NCI-H1048 (cell line): ENCODE results near the gene PRKCSH.
A peak's percentile ranks its signal among the peaks of the same experiment; 100 is the strongest.

Source experiments
- DNase-seq: peaks from one replicate; lab custom pipeline; 2025; lab: John Stamatoyannopoulos, UW

The PRKCSH gene

DNA sequence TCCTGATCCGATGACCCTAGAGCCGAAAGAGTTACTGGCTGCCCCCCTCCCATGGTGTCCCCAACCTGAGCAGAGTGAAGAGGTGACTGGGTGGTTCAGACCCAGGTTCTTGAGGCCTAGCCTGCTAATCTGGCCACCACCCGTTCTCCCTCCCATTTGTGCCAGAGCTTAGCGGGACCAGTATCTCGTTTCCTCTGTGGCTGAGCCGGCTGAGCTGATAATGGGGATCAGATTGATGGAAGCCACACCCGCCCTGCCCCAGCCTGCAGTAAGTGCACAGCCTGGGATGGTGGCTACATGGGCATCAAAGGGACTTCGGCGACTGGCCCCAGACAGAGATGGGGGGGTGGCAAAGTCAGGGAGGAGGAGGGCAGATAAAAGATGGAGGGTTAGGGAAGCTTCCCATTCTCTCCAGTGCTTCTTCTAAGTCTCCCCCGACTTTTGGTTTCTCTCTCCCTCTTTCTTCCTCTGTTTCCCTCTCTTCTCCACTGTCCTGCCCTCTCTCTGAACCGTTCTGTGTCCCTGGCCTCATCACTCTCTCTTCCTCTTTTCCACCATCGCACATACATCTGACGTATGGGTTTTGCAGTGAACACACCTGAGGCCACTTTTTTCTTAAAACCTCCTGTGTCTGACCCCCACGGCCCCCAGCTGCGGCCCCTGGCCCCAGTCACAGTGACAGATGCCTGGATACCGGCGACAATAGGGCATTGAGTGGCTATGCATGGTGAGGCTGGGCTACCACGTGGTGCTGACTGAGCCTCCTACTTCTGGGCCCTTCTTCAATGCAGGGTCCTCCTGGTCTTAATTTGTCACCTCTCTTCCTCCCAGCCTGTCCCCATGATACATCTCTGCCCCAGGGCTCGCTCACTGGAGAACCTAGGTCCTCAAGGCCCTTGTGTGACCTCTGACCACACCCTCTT lies 43.0 kb downstream of the PRKCSH start:
- no peak for DNase-seq

DNA sequence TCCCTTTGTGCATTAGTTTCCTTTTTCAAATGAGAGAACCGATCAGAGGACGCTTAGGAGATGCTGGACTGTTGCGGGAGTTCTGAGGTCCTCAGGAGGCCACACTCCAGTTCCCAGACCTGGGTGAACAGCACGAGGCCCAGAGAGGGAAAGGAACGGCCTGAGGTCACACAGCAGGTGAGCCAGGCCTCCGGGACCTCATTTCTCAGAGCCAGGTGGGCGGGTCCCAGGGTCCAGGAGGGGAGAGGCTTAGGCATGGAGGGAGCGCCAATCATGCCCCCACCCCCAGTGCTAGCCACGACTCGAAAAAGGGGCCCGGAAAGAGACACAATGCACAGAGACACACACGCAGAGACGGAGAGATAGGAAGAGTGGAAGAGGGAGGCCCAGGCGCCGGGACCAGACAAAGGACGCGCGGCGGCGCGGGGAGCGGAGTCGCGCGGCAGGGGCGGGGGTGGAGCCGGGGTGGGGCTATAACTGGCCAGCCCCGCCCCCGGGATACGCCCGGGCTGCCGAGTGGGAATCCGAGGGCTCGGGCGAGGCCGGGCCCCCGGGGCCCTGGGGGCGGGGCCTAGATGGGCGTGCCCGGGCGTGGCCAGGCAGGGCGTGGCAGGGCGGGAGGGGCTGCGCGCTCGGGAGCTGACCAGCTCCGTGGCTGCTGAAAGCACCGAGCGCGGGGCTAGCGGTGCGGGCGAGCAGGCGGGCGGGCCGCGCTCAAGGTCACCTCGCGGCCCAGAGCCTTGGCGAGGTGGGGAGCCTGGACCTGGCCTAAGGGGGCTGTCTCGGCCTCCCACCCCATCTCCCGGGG lies 43.9 kb downstream of the PRKCSH start:
- DNase-seq: no peak

GRCh38 chr19:11479898-11480714 lies 44.7 kb downstream of the PRKCSH start:
- no peak for DNase-seq

GRCh38 chr19:11480715-11481533 lies 45.5 kb downstream of the PRKCSH start, which contains the start of gene ELAVL3:
Gene ELAVL3, minus strand, starts transcription at chr19:11481046. Its CDS starts 438 bp downstream, at chr19:11480608.
- no peak for DNase-seq

GRCh38 chr19:11481534-11482383 lies 46.3 kb downstream of the PRKCSH start:
- DNase-seq: peak; percentile 55

- DNase-seq: peak; percentile 84
Observed at GRCh38 chr19:11482384-11483050, 47.1 kb downstream of the PRKCSH start.

GRCh38 chr19:11483366-11484111 lies 48.1 kb downstream of the PRKCSH start:
- no peak for DNase-seq

DNA sequence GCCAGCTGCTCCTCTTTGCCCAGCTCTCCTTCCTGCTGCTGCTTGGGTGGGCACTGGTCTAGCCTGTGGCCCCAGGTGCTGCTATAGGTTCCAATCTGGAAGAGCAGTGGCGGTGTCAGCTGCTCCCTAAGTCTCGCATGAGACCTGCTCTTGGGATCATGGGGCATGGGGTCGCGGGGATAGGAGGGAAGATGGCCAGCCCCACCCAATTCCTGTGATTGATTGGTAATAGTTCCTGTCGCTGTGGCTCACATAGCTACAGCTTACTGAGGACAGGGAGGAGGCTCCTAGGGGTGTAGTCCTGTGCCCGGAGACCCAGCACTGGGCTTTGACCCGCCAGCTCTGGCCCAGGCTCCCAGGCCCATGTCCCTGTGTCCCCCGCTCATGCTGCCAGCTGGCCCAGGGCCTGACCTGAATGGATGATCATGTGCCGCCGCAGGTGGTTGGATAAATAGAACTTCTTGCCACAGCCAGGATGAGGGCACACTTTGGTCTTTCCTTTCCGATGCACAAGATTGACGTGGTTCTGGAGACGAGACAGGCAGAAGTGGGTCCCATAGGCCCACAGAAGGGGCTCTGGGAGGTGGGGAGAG lies 49.9 kb downstream of the PRKCSH start:
- no peak for DNase-seq

GRCh38 chr19:11486661-11487503 lies 51.4 kb downstream of the PRKCSH start:
- DNase-seq: no peak

DNA sequence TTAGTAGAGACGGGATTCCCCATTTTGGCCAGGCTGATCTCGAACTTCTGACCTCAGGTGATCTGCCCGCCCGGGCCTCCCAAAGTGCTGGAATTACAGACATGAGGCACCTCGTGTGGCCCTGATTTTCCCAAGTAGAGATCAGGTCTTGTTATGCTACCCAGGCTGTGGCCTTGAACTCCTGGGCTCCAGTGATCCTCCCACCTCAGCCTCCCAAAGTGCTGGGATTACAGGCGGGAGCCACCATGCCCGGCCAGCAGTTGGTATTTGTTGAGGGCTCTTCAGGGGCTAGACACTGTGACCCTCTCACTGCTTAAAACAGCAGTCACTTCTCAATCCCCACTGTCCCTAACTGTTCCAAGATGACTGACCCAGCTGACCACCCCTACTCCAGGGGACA lies 53.9 kb downstream of the PRKCSH start:
- DNase-seq: no peak

GRCh38 chr19:11494634-11495285 lies 59.3 kb downstream of the PRKCSH start:
- DNase-seq: no peak

- no peak for DNase-seq
Observed at GRCh38 chr19:11495481-11495880, 60.0 kb downstream of the PRKCSH start.

- DNase-seq: no peak
Observed at GRCh38 chr19:11495885-11496284, 60.5 kb downstream of the PRKCSH start.

GRCh38 chr19:11496391-11497163 lies 61.1 kb downstream of the PRKCSH start:
- no peak for DNase-seq

DNA sequence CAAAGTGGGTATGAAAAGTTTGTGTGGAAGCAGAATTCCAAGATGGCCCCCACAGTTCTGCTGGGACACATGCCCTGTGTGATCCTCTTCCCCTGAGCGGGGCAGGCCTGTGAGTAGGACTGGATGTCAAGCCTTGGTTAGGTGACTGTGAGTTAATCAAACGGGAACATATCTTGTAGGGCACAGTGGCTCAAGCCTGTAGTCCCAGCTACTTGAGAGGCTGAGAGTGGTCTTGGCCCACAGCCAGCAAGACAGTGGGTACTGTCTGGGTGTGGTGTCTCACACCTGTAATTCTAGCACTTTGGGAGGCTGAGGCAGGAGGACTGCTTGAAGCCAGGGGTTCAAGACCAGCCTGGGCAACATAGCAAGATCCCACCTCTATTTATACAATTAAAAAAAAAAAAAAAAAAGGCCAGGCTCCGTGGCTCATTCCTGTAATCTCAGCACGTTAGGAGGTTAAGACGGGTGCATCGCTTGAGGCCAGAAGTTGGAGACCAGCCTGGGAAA lies 63.8 kb downstream of the PRKCSH start:
- no peak for DNase-seq

- DNase-seq: no peak
Observed at GRCh38 chr19:11499890-11500420, 64.5 kb downstream of the PRKCSH start.
